ENCODE results near the gene RNF167. TPM values are rescaled to one million over a fixed set of nuclear protein-coding genes. Genes with fewer than 3 reads are reported as not detected.

The RNF167 gene
- total and polyA plus RNA-seq, 2 of the 13 experiments (the other 11 are each of a cell fraction or from before 2014, with no cell fraction given), result 44.1 to 45.4 TPM

GRCh38 chr17:4986951-4987766 is 47.1 kb downstream of the RNF167 start, which contains the start of gene CAMTA2 (continued):
- TF ChIP-seq TAF15 (IDR thresholded peaks at IDR 0.05; ENCODE audit: low read depth, low read length, poor library complexity, severe bottlenecking) (peak; percentile 62), ZBTB44 (CRISPR knock-in tag; IDR thresholded peaks at IDR 0.05) (no peak), ZSCAN31 (CRISPR knock-in tag; IDR thresholded peaks at IDR 0.05; ENCODE audit: low read depth) (peak; percentile 89), ZNF781 (CRISPR knock-in tag; IDR thresholded peaks at IDR 0.05; ENCODE audit: borderline replicate concordance, not compliant biosample characterization) (no peak), POLR2AphosphoS5 (IDR thresholded peaks at IDR 0.05; ENCODE audit: low read depth, low read length) (peak; percentile 52; the same call in 1 of the 2 replicates), ESRRA (CRISPR knock-in tag; IDR thresholded peaks at IDR 0.05; ENCODE audit: low read depth) (no peak; the same call in 1 of the 2 replicates), ZNF530 (CRISPR knock-in tag; IDR thresholded peaks at IDR 0.05; ENCODE audit: low read depth) (no peak), TCF7 (IDR thresholded peaks at IDR 0.05; ENCODE audit: low read depth) (no peak), HMGXB3 (CRISPR knock-in tag; IDR thresholded peaks at IDR 0.05; ENCODE audit: borderline replicate concordance) (no peak), NBN (conservative IDR thresholded peaks at IDR 0.05) (no peak), ZNF607 (CRISPR knock-in tag; IDR thresholded peaks at IDR 0.05; ENCODE audit: borderline replicate concordance) (peak; percentile 81), NFE2L1 (CRISPR knock-in tag; IDR thresholded peaks at IDR 0.05; ENCODE audit: borderline replicate concordance) (no peak), ARHGAP35 (CRISPR knock-in tag; IDR thresholded peaks at IDR 0.05; ENCODE audit: borderline replicate concordance) (no peak; the same call in 1 of the 2 replicates), THAP11 (CRISPR knock-in tag; IDR thresholded peaks at IDR 0.05) (peak; percentile 87), REXO4 (CRISPR knock-in tag; IDR thresholded peaks at IDR 0.05; ENCODE audit: borderline replicate concordance) (no peak), GFI1 (CRISPR knock-in tag; IDR thresholded peaks at IDR 0.05; ENCODE audit: borderline replicate concordance) (peak; percentile 23; the same call in 1 of the 2 replicates)
- TF ChIP-seq, protein P1, sequence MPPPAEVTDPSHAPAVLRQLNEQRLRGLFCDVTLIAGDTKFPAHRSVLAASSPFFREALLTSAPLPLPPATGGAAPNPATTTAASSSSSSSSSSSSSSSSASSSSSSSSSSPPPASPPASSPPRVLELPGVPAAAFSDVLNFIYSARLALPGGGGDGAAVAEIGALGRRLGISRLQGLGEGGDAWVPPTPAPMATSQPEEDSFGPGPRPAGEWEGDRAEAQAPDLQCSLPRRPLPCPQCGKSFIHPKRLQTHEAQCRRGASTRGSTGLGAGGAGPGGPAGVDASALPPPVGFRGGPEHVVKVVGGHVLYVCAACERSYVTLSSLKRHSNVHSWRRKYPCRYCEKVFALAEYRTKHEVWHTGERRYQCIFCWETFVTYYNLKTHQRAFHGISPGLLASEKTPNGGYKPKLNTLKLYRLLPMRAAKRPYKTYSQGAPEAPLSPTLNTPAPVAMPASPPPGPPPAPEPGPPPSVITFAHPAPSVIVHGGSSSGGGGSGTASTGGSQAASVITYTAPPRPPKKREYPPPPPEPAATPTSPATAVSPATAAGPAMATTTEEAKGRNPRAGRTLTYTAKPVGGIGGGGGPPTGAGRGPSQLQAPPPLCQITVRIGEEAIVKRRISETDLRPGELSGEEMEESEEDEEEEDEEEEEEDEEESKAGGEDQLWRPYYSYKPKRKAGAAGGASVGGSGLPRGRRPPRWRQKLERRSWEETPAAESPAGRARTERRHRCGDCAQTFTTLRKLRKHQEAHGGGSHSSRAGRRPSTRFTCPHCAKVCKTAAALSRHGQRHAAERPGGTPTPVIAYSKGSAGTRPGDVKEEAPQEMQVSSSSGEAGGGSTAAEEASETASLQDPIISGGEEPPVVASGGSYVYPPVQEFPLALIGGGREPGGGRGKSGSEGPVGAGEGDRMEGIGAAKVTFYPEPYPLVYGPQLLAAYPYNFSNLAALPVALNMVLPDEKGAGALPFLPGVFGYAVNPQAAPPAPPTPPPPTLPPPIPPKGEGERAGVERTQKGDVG (CRISPR knock-in tag; IDR thresholded peaks at IDR 0.05; ENCODE audit: borderline replicate concordance), result no peak
- TF ChIP-seq, protein P2, sequence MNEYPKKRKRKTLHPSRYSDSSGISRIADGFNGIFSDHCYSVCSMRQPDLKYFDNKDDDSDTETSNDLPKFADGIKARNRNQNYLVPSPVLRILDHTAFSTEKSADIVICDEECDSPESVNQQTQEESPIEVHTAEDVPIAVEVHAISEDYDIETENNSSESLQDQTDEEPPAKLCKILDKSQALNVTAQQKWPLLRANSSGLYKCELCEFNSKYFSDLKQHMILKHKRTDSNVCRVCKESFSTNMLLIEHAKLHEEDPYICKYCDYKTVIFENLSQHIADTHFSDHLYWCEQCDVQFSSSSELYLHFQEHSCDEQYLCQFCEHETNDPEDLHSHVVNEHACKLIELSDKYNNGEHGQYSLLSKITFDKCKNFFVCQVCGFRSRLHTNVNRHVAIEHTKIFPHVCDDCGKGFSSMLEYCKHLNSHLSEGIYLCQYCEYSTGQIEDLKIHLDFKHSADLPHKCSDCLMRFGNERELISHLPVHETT (CRISPR knock-in tag; conservative IDR thresholded peaks at IDR 0.05), result no peak; the same call in 1 of the 2 replicates

Data from HepG2 (cell line).